Common myeloid progenitor, CD34-positive (primary cell): Measurements from ENCODE around the gene MYL4.
"Not testable (repeated sequence)": the region's sequence is repeated elsewhere in the genome, so short reads cannot be mapped to it uniquely, and the experiment has no call there.

ENCODE experiments used
- CTCF ChIA-PET: fragments of 350-600 bp; sonication (Branson Sonifier 250); formaldehyde crosslinking; loops from one replicate; lab custom pipeline; 2021; ENCODE audit warnings: antibody characterized with exemption; lab: Charles Lee
- POLR2A ChIA-PET: fragments of 350-600 bp; sonication (Branson Sonifier 250); formaldehyde crosslinking; loops from one replicate; lab custom pipeline; 2021; ENCODE audit warnings: antibody characterized with exemption; lab: Charles Lee
- DNase-seq, 3 donors: peaks; one replicate each; pipeline versions ENCODE4 v3.0.0 to v3.0.0-alpha.2; 2013
- H3K27ac ChIP-seq, 2 experiments: 1 replicate in 1 of 2; 2 replicates in 1 of 2; pipeline ENCODE4 v1.7.0; 2013; ENCODE audit warnings: inconsistent platforms in 2 of 2, low read length in 2 of 2, mild to moderate bottlenecking in 2 of 2, low read depth in 1 of 2, moderate library complexity in 1 of 2; ENCODE audit not compliant: severe bottlenecking in 2 of 2, insufficient read depth in 1 of 2, poor library complexity in 1 of 2
- H3K27me3 ChIP-seq, 5 experiments: replicated peaks in 2 of 5; 1 replicate in 3 of 5; 2 replicates in 2 of 5; pipeline versions ENCODE4 v1.6.1 to v1.7.0; 2013; ENCODE audit warnings: low read length in 4 of 5, mild to moderate bottlenecking in 2 of 5, moderate library complexity in 2 of 5, inconsistent platforms in 1 of 5; ENCODE audit not compliant: insufficient read depth in 5 of 5, control insufficient read depth in 4 of 5
- H3K36me3 ChIP-seq, 4 experiments: 1 replicate in 2 of 4; 2 replicates in 2 of 4; pipeline versions ENCODE4 v1.6.1 to v1.7.0; 2013; ENCODE audit warnings: low read length in 3 of 4, control low read depth in 1 of 4, mild to moderate bottlenecking in 1 of 4; ENCODE audit not compliant: control insufficient read depth in 4 of 4, insufficient read depth in 4 of 4
- H3K4me1 ChIP-seq, 4 experiments: 1 replicate in 3 of 4; 2 replicates in 1 of 4; pipeline versions ENCODE4 v1.6.1 to v1.7.1; 2013; ENCODE audit warnings: low read length in 3 of 4, mild to moderate bottlenecking in 3 of 4, control low read depth in 1 of 4, inconsistent platforms in 1 of 4, moderate library complexity in 1 of 4; ENCODE audit not compliant: control insufficient read depth in 4 of 4, insufficient read depth in 4 of 4; ENCODE audit errors: control extremely low read depth in 1 of 4
- H3K4me3 ChIP-seq, 7 experiments: 1 replicate in 4 of 7; 2 replicates in 3 of 7; pipeline versions ENCODE4 v1.5.1 to v1.7.0; 2013; ENCODE audit warnings: mild to moderate bottlenecking in 7 of 7, low read length in 6 of 7, moderate library complexity in 6 of 7, inconsistent platforms in 2 of 7, low read depth in 2 of 7, control low read depth in 1 of 7; ENCODE audit not compliant: insufficient read depth in 4 of 7, control insufficient read depth in 1 of 7; ENCODE audit errors: extremely low read depth in 1 of 7
- H3K9me3 ChIP-seq, 5 experiments: 1 replicate in 4 of 5; 2 replicates in 1 of 5; pipeline versions ENCODE4 v1.6.1 to v1.7.1; 2013; ENCODE audit warnings: low read length in 4 of 5, mild to moderate bottlenecking in 2 of 5, inconsistent platforms in 1 of 5, low read depth in 1 of 5, moderate library complexity in 1 of 5; ENCODE audit not compliant: control insufficient read depth in 4 of 5, insufficient read depth in 2 of 5; ENCODE audit errors: control extremely low read depth in 1 of 5
- WGBS: methylation state at CpG from one replicate; pipeline ENCODE4 v1.1.5; 2013; ENCODE audit not compliant: insufficient coverage; 5-methylcytosine and 5-hydroxymethylcytosine counted together

MYL4 gene

GRCh38 chr17:47266782-47267181, 57.6 kb downstream of the MYL4 start:
- no peaks in the 10 kb centered on the region for H3K4me1 ChIP-seq
- no peak for DNase-seq
- no peak overlapping the region for H3K27ac ChIP-seq
- 95% methylated on average over 6 of the region's 6 CpGs for WGBS
- no peaks in the 10 kb centered on the region for H3K27me3 ChIP-seq
- H3K36me3 ChIP-seq: no peaks in the 10 kb centered on the region
- POLR2A ChIA-PET: no interaction called here
- no peak overlapping the region for H3K4me3 ChIP-seq
- peaks cover 0 to 4% (median 0%) of the 10 kb centered on the region in 5 experiments for H3K9me3 ChIP-seq
- CTCF ChIA-PET: no interaction called here

- no peaks in the 10 kb centered on the region for H3K36me3 ChIP-seq
- H3K27ac ChIP-seq: no peak overlapping the region
- ChIA-PET POLR2A (no interaction called here), CTCF (no interaction called here)
- H3K9me3 ChIP-seq: peaks cover 0 to 4% (median 0%) of the 10 kb centered on the region in 5 experiments
- no peak overlapping the region for H3K4me3 ChIP-seq
- no peaks in the 10 kb centered on the region for H3K27me3 ChIP-seq
- no peaks in the 10 kb centered on the region for H3K4me1 ChIP-seq
- 80% methylated on average over 1 of the region's 1 CpG for WGBS
- DNase-seq: no peak
Measured at GRCh38 chr17:47267354-47267828, 58.2 kb downstream of the MYL4 start.

DNA sequence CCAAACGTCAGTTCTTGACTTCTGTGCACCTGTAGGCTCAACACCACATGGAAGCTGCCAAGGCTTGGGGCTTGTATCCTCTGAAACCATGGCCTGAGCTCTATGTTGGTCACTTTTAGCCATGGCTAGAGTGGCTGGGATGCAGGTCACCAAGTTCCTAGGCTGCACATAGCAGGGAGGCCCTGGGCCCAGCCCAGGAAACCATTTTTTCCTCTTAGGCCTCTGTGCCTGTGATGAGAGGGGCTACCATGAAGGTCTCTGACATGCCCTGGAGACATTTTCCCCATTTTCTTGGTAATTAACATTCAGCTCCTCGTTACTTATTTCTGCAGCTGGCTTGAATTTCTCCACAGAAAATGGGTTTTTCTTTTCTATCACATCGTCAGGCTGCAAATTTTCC, 59.8 kb downstream of the MYL4 start:
- WGBS: 95% methylated on average over 3 of the region's 3 CpGs
- POLR2A ChIA-PET: not testable (repeated sequence)

GRCh38 chr17:47269561-47270280, 60.6 kb downstream of the MYL4 start:
- POLR2A ChIA-PET, H3K4me3 ChIP-seq, CTCF ChIA-PET, H3K36me3 ChIP-seq, H3K27me3 ChIP-seq, H3K27ac ChIP-seq, H3K9me3 ChIP-seq, H3K4me1 ChIP-seq, DNase-seq: not testable (repeated sequence)

More for the DNA sequence above, 59.8 kb downstream of the MYL4 start:
- H3K36me3 ChIP-seq, H3K4me1 ChIP-seq, CTCF ChIA-PET, DNase-seq, H3K27me3 ChIP-seq, H3K4me3 ChIP-seq, H3K27ac ChIP-seq, H3K9me3 ChIP-seq: not testable (repeated sequence)

GRCh38 chr17:47270946-47271705, 62.0 kb downstream of the MYL4 start:
- Histone ChIP-seq H3K4me1 (no peaks in the 10 kb centered on the region), H3K9me3 (peaks cover 0 to 4% (median 0%) of the 10 kb centered on the region in 5 experiments), H3K4me3 (no peak overlapping the region), H3K27ac (no peak overlapping the region), H3K36me3 (no peaks in the 10 kb centered on the region), H3K27me3 (peaks cover 0 to 2% (median 0%) of the 10 kb centered on the region in 5 experiments)
- POLR2A ChIA-PET: interaction anchor here (0.6 kb wide), 1 partner anchor 8 kb away, joined by 3 read pairs; no protein-coding TSS in a partner anchor
- WGBS: no CpG with 5 or more reads among the region's 2 CpGs
- DNase-seq: no peak
- CTCF ChIA-PET: no interaction called here

DNA sequence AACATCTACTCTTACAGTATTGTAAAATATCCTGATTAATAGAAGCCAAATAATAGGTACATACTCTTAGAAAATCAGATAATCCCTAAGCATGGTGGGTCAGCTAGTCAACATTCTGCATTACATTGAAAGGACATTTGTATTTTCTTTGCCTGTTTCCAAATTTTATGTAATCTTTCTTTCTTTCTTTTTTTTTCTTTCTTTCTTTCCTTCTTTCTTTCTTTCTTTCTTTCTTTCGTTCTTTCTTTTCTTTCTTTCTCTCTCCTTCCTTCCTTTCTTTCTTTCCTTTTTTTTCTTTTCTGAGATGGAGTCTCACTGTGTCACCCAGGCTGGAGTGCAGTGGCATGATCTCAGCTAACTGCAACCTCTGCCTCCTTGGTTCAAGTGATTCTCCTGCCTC, 63.3 kb downstream of the MYL4 start:
- Histone ChIP-seq H3K4me3 (no peak overlapping the region), H3K27ac (no peak overlapping the region), H3K9me3 (peaks cover 0 to 4% (median 0%) of the 10 kb centered on the region in 5 experiments), H3K4me1 (no peaks in the 10 kb centered on the region), H3K36me3 (no peaks in the 10 kb centered on the region), H3K27me3 (peaks cover 0 to 2% (median 0%) of the 10 kb centered on the region in 5 experiments)
- ChIA-PET POLR2A (no interaction called here), CTCF (interaction anchor here (1.2 to 1.5 kb wide), 2 partner anchors 17 to 24 kb away, joined by 3 to 5 read pairs; no protein-coding TSS in a partner anchor)
- DNase-seq: no peak
- no CpG with 5 or more reads among the region's 1 CpG for WGBS

DNA sequence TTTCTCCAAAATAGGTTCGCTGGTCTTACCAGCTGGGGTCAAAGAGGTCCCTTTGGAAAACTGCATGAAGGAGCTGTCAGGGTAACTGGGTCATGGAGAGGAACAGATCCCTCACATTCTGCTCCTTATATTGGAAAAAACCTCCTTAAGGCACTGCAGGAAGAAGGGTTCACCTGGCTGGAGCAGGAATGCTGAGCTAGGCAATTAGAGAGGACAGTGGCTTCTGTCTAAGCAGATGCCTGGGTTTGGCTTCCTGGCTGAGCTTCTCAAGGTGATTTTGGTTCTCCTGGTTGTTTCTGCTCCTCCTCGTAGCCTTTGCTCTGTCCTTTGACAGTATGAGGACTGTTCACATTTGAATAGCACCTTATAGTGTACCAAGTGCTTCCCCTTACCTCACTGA, 64.1 kb downstream of the MYL4 start:
- no peak for DNase-seq
- WGBS: 94% methylated on average over 2 of the region's 2 CpGs
- no peak overlapping the region for H3K4me3 ChIP-seq
- H3K4me1 ChIP-seq: no peaks in the 10 kb centered on the region
- ChIA-PET CTCF (interaction anchor here (0.6 to 1.5 kb wide), 2 partner anchors 16 to 48 kb away, joined by 3 read pairs; no protein-coding TSS in a partner anchor), POLR2A (no interaction called here)
- no peaks in the 10 kb centered on the region for H3K36me3 ChIP-seq
- peaks cover 0 to 2% (median 0%) of the 10 kb centered on the region in 5 experiments for H3K27me3 ChIP-seq
- peaks cover 0 to 4% (median 0%) of the 10 kb centered on the region in 5 experiments for H3K9me3 ChIP-seq
- H3K27ac ChIP-seq: no peak overlapping the region
